GM19438 (cell line): ENCODE measurements around the gene KCNMA1.

Experiments
- ATAC-seq: cut with Tn5 transposase; IDR thresholded peaks from one replicate; pipeline ENCODE4 v1.9.1; 2021; ENCODE audit warnings: low read depth; ENCODE audit not compliant: unreplicated experiment

KCNMA1 gene

DNA sequence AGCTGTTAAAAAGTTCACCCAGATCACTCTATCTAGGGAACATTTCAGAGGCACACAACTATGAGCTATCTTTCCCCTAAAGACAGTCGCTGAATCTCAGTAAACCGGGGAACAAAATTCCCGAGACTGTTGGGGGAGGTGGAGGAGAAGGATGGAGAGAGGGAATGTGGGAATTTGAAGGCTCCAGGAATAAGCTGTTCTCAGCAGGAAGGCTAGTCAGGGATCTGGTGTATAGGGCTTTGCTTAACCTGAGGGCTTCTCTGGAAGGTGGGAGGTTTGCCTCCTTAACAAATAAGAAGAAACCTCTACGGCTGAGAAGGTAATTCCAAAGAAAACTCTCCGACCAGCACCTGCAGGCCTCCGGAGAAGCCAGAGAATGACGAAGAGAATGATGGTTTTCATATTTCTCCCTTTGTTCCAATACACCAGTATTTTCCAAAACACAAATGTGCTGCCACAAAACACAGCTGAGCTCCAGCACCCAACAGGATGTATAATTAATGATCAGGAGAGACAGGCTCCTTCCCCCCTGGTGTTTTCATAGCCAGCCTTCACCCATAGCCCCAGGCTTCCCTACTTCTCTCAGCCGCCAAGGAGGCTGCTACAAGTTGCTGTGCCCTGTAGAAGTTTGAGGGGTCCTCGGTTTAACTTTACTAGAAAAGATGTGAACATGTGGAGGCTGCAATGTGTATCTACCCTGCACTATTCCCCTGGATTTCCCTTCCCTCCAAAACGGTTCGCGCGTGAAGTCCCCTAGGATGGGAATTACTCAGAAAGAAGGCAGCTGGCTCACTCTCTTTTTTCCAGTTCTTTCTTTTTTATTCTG, 2.0 kb downstream of the KCNMA1 start:
- ATAC-seq: no peak

DNA sequence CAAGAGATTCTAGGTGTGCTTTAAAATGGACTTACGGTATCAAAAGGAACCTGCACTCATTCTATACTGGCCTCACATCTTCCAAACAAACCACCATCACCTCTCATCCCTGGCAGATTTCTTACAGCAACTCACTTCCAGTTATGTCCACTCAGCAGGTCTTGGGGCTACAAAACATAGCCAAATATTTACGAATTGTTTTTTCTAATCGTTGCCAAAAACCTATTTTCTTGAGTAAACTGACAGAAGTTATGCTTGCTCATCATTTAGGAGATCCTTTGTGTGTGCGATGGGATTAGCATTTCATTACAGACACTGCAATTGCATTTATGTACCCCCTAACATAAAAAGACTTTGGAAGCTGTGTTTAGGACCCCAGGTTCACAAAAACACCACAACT, 2.7 kb downstream of the KCNMA1 start:
- ATAC-seq: no peak

DNA sequence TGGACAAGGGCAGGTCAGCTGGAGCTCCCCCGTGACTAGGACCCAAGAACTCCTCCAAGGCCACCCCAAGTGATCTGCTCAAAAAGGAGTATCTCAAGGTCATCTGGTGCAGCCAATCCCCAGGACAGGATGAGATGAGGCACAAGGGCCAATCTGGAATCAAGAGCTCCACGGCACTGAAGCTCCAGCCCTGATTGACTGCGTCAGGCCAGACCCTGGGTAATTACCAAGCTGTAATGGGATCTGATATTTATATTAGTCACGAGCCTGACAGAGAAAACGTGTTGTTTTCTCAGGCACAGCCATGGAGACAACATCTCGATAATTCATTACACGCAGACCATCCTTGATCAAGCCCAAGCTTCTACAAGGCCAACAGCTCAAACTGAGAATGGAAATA, 4.2 kb downstream of the KCNMA1 start:
- ATAC-seq: no peak

DNA sequence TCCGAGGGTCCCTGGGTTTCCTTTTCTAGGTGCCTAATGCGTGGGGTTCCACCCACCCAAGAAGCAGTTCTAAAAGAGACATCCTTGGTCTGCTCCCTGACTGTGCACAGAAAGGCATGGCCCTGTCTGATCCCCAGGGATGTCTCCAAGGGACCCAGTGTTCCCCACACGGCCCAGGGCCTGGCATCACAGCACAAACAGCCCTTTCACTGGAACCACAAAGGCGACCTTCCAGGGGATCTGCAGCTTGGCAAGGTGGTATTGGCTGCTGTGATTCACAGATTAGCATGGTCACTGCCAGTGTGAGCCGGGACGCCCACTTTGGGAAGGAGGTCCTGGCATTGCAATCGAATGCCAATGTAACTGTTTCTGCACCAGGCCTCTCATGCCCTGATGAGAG, 6.4 kb downstream of the KCNMA1 start:
- no peak for ATAC-seq

DNA sequence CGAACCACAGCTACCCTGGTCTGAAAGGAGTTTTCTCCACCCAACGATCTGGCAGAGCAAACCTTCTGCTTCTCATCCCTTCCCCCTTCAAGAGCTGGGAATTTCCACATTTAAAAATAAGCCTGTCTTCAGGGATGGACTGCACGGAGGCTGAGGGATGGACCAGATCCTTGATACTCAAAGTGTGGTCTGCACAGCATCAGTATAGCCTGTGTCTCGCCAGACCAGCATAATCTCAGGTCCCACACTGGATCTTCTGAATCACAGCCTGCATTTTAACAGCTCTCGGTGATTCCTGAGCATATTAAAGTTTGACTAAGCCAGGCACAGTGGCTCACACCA, 7.1 kb downstream of the KCNMA1 start:
- ATAC-seq: no peak

DNA sequence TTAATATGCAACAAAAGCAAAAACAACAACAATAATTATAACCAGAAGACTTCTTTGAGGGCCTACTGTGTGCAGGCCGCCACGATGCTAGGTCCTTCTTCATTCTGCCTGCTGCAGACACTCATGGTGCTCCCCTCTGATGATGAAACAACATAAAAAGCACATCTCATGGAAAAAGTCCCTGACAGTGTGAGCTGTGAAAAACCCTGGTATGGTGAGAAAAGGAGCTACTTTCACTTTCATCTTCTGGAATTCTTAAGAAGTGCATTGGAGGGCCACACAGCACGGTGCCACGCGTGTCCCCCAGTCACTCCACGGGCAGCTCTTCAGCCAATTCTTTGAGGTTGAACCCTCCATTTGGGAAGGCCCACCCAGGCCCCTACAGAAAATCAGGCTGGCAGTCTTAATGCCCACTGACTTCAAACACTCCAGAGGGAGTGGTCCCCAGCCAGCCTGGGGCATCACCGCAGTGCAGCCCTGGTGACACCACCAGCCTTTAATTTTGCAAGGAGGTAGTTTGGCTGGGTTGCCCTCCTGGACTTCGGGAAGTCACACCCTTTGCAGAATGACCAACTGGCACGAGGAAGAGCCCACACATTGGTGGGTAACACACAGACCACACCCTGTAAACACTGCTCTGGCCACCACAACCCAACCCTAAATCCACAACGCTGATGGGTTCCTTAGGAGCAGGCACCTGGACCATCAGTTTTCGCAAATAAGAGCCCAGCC, 7.7 kb downstream of the KCNMA1 start:
- ATAC-seq: no peak

DNA sequence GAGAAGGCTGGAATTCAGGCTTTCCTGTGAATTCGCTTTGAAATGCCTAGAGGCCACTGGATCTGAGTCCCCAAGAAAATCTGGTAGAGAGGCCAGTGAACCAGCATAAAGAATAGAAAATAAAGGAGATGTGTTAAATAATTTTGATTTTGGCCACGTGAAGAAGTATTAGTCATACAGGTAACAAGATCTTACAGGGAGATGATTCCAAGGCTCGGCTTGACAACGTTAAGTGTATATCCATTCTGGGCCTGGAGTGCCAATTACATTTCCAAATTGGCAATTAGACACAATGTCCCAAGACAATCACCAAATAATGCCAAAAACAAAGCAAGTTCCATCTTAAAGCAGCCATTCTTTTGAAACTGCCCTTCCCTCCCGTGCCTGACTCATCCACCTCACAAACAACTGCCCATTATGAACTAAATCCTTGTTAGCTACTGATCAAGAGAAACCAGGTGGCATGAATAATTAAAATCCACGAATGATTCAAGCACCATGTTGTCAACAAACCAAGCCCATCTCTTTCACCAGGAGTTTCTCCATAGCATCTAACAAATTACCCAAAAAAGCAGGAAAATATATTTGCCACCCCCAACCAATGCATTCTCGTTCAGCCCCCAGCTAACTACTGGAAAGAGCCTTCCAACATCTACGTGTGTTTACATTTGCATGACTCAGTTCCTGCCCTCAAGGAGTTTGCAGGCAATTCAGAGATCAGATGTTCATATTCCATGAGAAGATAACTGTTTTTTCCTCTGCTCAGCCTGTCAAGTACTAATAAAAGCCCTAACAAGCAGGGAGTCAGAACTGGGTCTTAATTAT, 8.5 kb downstream of the KCNMA1 start:
- no peak for ATAC-seq

DNA sequence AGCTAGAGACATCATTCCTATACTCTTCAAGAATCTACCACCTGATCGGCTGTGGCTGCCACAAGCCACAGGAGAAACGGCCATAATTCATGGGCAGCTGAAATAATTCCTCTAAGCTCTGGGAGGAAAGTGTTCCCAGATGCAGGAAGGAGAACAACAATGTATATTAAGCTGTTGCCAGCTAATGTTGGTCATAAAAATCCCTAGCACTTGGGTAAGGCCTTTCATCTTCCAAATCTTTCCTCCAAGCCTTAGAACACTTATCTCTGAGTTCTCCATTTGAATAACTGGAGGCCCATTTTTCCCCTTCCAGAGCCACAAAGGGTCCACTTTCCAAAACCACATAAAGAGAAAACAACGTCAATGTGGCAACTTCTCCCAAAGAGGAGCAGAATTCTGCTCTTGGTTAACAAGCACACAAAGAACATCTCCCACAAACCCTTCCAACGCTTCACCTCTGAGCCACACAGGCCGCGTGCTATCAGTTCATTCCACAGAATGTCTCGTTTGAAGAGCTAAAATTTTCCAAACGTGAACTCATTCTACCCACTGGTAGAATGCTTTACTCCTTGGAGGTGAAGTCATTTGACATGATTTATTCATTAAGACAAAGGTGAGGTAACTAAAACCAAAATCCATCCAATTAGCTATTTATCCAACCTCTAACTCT, 11.2 kb downstream of the KCNMA1 start:
- no peak for ATAC-seq

DNA sequence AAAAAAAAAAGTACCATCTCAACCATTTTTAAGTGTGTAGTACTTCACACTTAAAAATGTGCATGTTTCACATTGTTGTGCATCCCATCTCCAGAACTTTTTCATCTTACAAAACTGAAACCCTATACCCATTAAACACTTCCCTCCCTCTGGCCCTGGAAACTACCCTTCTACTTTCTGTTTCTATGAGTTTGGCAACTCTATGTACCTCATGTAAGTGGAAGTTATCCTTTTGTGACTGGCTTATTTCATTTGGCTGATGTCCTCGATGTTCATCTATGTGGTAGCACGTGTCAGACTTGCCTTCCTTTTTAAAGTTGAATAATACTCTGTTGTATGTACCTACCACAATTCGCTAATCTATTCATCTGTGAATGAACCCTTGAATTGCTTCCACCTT, 12.2 kb downstream of the KCNMA1 start:
- no peak for ATAC-seq

DNA sequence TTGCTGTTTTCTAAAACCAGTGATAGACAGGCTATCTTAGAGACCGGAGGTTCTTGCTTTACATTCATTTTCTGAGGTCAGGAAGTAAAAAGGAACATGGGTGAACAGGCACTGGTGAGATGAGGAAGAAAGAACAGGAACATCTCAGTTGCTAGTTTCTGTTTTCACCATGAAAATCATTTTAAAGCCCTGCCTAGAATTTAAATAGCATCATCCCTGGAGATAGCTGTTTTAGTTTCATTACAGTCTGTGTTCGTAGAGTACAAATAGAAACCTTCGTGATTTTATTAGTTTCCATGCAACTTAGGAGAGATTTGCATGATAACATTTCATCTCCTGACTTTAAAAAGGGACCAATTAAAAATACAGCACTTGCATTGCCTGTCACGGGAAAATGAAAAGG, 14.7 kb downstream of the KCNMA1 start:
- ATAC-seq: peak; percentile 73

DNA sequence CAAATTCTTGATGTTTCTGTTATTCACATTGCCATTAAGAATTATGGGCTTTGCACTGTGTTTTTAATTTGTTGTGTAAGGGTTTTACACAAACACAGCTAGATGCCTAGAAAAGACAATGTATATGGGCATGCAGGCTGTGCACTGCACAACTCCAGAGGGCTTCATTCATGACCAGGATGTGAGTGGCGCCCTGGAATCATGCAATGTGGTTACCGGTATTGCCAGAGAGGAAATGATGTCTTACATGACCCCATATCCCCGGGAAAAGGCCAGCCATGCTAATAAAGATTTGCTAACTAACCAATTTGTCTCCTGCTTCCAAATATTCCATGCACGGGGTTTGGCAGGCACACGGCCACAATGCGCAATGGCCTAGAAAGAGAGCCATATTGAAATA, 16.9 kb downstream of the KCNMA1 start:
- no peak for ATAC-seq

DNA sequence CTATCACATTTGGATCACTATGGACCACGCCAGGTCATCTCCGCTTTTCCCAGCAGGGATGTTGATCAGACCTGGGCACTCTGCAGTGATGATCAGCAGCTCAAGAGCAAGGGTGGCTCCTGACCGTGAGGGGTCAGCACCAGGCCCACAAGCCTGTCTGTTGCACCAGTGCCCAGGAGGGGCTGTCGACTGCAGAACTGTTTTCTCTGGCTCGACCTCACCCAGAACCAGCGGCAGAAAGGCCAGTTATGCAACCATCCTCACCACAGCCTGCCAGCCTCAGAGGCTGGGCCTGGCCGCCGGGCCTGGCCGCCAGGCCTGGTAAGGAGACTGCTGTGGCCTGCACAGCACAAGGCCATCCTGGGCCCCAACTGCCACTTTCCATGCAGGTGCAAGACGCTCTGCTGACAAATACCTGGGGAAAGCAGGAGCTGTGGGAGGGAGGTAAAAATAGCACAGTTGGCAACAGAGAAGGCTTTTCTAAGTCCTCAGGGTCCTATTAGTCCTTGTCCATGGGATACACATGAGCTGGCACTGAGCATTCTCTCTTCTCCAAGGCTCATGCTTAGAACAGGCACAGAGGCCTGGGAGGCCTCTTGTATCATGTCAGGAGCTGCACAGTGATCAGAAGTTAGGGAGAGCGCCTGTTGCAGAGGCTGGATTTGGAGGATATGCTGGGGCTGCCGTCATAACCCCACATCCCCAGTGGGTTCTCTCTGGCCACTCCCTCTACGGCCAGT, 17.5 kb downstream of the KCNMA1 start:
- ATAC-seq: no peak

DNA sequence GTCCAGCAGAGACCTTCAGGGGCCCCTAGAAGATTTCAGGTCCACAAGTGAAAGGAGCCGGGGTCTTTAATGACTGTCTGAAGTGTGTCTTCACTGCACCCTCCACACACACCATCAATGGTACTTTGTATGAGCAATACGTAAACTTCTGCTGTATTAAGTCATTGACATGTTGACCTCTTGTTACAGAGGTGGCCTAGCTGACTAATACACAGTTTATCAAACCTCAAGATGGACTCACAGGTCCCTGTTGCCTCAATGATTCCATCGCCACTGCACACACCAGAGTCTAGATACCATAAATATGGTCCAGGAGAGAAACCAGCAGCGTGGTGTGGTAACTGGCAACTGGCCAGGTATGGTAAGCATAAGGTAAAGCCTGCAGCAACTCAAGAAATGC, 19.5 kb downstream of the KCNMA1 start:
- ATAC-seq: no peak

DNA sequence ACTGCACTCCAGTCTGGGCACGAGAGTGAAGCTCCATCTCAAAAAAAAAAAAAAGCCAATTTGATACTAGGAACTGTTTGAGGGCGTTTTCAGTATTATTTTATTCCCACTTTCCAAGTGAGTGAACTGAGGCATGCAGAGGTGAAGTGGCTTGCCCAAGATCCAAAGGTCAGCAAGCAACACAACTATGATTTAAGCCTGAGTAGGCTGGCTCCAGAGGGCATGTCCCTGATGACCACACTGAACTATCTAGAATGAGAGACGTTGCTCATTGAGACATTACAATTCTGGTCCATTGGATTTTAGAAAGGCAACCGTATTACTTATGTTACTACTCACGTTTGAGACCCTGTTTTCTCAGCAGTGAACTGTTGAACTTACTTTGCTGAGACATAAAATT, 20.8 kb downstream of the KCNMA1 start:
- no peak for ATAC-seq

DNA sequence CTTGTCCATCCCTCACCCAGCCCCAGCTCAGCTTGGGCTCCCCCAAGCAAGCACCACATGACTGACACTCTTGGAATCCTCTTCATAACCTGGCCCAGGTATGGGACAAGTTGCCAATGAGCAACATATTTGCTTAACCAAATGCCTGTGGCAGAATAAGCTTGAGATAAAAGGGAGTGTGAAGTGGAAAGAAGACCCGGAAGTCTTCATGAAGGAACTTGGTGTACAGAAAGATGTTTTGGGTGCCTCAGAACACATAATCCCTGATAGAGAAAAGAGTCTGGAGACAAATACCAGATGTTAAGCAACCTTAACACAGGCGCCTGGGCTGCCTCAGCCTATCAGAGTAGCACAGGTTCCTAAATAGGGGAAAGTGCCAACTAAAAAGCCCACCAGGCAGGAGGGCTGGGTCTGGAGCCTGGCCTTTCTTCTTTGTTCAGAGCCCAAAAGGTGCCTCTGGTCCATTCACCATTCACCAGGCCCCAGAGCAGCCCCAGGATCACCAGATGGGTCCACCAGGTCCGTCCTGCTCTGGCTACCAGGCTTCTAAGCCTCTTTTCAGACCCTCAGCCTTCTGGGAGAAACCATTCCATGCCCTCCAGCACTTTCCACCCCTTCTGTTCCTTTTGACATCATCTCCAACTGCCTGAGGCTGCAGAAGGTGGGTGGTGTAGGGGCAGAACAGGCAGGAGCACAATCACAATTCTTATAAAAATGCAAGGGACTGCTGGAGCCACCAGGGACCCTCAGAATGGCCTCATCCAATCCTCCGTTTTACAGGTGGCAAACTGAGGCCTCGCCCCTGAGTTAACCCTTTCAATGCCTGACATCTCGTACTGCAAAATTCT, 22.6 kb downstream of the KCNMA1 start:
- no peak for ATAC-seq

DNA sequence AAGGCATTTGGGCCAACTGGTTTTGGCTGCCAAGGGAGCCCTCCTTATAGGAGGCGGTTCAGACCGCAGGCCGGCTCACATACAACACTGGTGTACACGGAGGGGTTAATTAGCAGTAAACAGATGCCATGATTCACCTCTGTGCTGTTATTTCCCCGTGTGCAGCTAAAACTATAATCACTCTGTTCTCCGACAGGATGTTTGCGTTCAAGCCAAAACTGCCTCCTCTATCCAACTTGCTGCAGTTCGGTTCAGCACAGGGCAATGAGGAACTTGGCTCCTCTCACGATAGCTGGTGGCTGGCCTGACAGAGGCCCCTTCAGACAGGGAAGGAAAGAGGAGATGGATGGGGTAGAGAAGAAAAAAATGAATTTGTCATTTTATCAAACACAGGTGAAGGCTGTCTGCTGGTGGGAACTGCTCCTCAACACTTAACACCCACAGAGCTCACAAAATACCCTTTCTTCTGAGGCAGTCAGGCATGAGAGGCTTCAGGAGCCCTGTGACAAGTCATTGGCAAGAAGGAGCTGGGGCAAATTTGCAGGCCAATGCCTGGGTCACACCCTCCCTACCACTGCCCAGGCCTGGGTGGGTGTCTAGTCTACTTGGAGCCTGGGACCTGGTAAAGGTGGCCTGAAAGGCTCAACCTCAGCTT, 24.0 kb downstream of the KCNMA1 start:
- no peak for ATAC-seq

DNA sequence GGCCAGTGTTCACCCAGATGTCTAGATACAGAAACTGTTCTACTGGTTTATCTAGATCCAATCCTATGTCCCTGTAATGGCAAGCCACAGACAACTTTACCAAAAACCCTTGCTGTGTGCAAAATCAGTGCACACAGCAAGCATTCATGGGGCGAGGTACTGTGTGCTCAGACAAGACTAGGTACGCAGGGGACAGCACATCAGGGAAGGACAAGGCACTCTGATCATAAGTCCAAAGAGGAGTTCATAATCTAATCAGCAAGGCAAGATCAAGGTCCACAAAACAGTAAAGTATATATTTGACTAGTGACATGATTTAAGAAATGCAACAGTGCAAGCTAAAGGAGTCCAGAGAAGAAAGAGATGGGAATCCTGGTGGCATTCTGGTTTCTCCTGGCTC, 25.9 kb downstream of the KCNMA1 start:
- ATAC-seq: no peak

DNA sequence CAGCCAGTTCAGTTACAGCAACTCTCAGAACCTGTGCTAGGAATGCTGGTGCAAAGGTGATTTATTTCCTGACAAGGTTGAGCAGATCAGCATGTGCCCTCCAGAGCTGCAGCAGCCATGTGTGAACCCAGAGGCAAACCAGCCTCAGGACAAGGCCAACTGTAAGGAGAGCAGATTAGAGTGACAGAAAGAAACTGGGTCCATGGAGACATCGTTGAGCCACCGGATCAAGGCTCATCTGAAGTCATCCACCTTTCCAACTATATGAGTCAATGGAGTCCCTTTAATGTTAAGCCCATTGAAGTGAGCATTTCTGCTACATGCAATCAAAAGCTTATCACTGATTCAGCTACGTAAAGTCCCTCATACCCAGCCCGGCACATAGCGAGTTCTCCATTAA, 26.4 kb downstream of the KCNMA1 start:
- no peak for ATAC-seq

DNA sequence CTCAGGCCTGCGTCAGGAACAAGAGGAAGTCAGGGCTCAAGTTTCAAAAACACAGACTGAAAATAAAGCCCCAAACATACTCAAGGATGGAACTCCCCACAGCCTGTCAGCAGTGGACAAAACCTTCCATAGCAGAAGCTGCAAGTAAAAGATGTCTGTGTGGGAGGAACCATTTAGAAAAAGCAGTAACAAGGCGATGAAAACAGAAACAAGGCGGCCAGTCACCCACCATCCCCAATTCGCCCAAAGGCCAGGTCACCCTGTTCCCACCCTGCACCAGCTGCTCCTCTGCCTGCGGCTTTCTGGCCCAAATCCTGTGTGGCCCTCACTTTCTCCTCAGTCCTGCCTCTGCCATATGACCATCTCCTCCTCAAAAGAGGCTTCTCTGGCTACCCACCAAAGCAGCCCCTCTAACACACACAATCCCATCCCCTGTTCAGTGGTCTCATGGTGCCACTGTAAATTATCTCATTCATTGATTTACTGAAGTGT, 27.8 kb downstream of the KCNMA1 start:
- ATAC-seq: no peak
